Effector CD8-positive, alpha-beta T cell (primary cell): ENCODE measurements around the gene SCAP.
A peak's percentile ranks its signal among the peaks of the same experiment; 100 is the strongest.
"Not testable (repeated sequence)": the region's sequence is repeated elsewhere in the genome, so short reads cannot be mapped to it uniquely, and the experiment has no call there.

Source experiments
- DNase-seq: peaks from one replicate; lab custom pipeline; 2025; lab: John Stamatoyannopoulos, UW
- total RNA-seq, 4 experiments: gene quantifications; one replicate each; lab custom pipeline; 2026; lab: John Stamatoyannopoulos, UW

Gene SCAP
- 99.8 to 125 (median 119) reads per million in 4 experiments for total RNA-seq

GRCh38 chr3:47475570-47476329 is at the start of gene SCAP:
Gene SCAP, minus strand, starts transcription at chr3:47475941. Its CDS starts 32,948 bp downstream, at chr3:47442993.
- peak; percentile 95 for DNase-seq

- DNase-seq: no peak
These were observed 47.8 kb upstream of the SCAP start for GRCh38 chr3:47523310-47524073.

- peak; percentile 54 for DNase-seq
These were observed 46.6 kb upstream of the SCAP start for GRCh38 chr3:47522082-47522987.

- DNase-seq: no peak
These were observed 45.0 kb upstream of the SCAP start for GRCh38 chr3:47520756-47521155.

- no peak for DNase-seq
These were observed 42.2 kb upstream of the SCAP start for GRCh38 chr3:47517937-47518336.

GRCh38 chr3:47515864-47516319 is 40.2 kb upstream of the SCAP start:
- DNase-seq: no peak

- DNase-seq: no peak
These were observed 39.4 kb upstream of the SCAP start for GRCh38 chr3:47515100-47515499.

GRCh38 chr3:47513125-47513929 is 37.6 kb upstream of the SCAP start, which contains the start of gene ELP6:
Gene ELP6, minus strand, starts transcription at chr3:47513712. Its CDS starts 122 bp downstream, at chr3:47513590.
- DNase-seq: peak; percentile 96

- DNase-seq: no peak
These were observed 36.8 kb upstream of the SCAP start for GRCh38 chr3:47512416-47513124.

GRCh38 chr3:47505267-47505666 is 29.5 kb upstream of the SCAP start:
- not testable (repeated sequence) for DNase-seq

GRCh38 chr3:47504113-47504512 is 28.4 kb upstream of the SCAP start:
- no peak for DNase-seq

- DNase-seq: no peak
These were observed 27.3 kb upstream of the SCAP start for GRCh38 chr3:47503033-47503432.

- no peak for DNase-seq
These were observed 21.2 kb upstream of the SCAP start for GRCh38 chr3:47496892-47497291.

- no peak for DNase-seq
These were observed 20.1 kb upstream of the SCAP start for GRCh38 chr3:47495886-47496285.

- DNase-seq: no peak
These were observed 19.4 kb upstream of the SCAP start for GRCh38 chr3:47495111-47495510.

GRCh38 chr3:47491777-47492176 is 16.0 kb upstream of the SCAP start:
- DNase-seq: no peak

- DNase-seq: no peak
These were observed 15.4 kb upstream of the SCAP start for GRCh38 chr3:47491186-47491585.

GRCh38 chr3:47487265-47487664 is 11.5 kb upstream of the SCAP start:
- no peak for DNase-seq

GRCh38 chr3:47485812-47486211 is 10.1 kb upstream of the SCAP start:
- DNase-seq: no peak

GRCh38 chr3:47482366-47482765 is 6.6 kb upstream of the SCAP start:
- no peak for DNase-seq
